Fibroblast of skin of back (primary cell): Measurements from ENCODE around the gene RAB26. TPM values are rescaled to one million over a fixed set of nuclear protein-coding genes. Genes with fewer than 3 reads are reported as not detected.
"Not testable (repeated sequence)": the region's sequence is repeated elsewhere in the genome, so short reads cannot be mapped to it uniquely, and the experiment has no call there.

Source experiments
- DNase-seq: peaks from one replicate; pipeline ENCODE4 v3.0.0-alpha.2; 2013
- polyA plus RNA-seq, 2 experiments: library from polyadenylated mRNA; unstranded; fragments of 120-200 nt; gene quantifications; one replicate each; pipeline ENCODE4 v1.2.1, GENCODE V29; 2013; ENCODE audit not compliant: insufficient read length in 2 of 2

The RAB26 gene
- polyA plus RNA-seq (2013, experiment 1 of 2; ENCODE audit: insufficient read length): 0.31 TPM
- polyA plus RNA-seq (2013, experiment 2 of 2; ENCODE audit: insufficient read length): not detected

- peak; percentile 50 for DNase-seq
Observed at GRCh38 chr16:2147981-2148671, at the start of gene RAB26. TSS of gene RAB26 (plus strand) at chr16:2148625. CDS start at chr16:2148784, 159 bp downstream.

GRCh38 chr16:2101581-2101980, 46.8 kb upstream of the RAB26 start:
- not testable (repeated sequence) for DNase-seq

GRCh38 chr16:2102471-2102870, 46.0 kb upstream of the RAB26 start:
- no peak for DNase-seq

- not testable (repeated sequence) for DNase-seq
Observed at GRCh38 chr16:2104464-2104863, 44.0 kb upstream of the RAB26 start.

GRCh38 chr16:2105291-2105690, 43.1 kb upstream of the RAB26 start:
- DNase-seq: not testable (repeated sequence)

GRCh38 chr16:2105769-2106168, 42.7 kb upstream of the RAB26 start:
- DNase-seq: not testable (repeated sequence)

- not testable (repeated sequence) for DNase-seq
Observed at GRCh38 chr16:2106211-2106610, 42.2 kb upstream of the RAB26 start.

- DNase-seq: not testable (repeated sequence)
Observed at GRCh38 chr16:2107121-2107790, 41.2 kb upstream of the RAB26 start.

- DNase-seq: not testable (repeated sequence)
Observed at GRCh38 chr16:2107791-2108125, 40.7 kb upstream of the RAB26 start.

- not testable (repeated sequence) for DNase-seq
Observed at GRCh38 chr16:2108446-2109270, 39.8 kb upstream of the RAB26 start.

GRCh38 chr16:2109271-2109580, 39.2 kb upstream of the RAB26 start:
- not testable (repeated sequence) for DNase-seq

- DNase-seq: not testable (repeated sequence)
Observed at GRCh38 chr16:2109872-2110271, 38.6 kb upstream of the RAB26 start.

GRCh38 chr16:2110332-2111008, 38.0 kb upstream of the RAB26 start:
- not testable (repeated sequence) for DNase-seq

- not testable (repeated sequence) for DNase-seq
Observed at GRCh38 chr16:2111009-2111353, 37.4 kb upstream of the RAB26 start.

GRCh38 chr16:2111412-2112335, 36.8 kb upstream of the RAB26 start:
- not testable (repeated sequence) for DNase-seq

GRCh38 chr16:2112539-2113106, 35.8 kb upstream of the RAB26 start:
- DNase-seq: not testable (repeated sequence)

GRCh38 chr16:2114225-2114624, 34.2 kb upstream of the RAB26 start:
- not testable (repeated sequence) for DNase-seq

GRCh38 chr16:2114885-2115590, 33.4 kb upstream of the RAB26 start:
- not testable (repeated sequence) for DNase-seq

GRCh38 chr16:2115591-2115973, 32.8 kb upstream of the RAB26 start:
- DNase-seq: no peak

- not testable (repeated sequence) for DNase-seq
Observed at GRCh38 chr16:2116428-2116827, 32.0 kb upstream of the RAB26 start.

GRCh38 chr16:2117341-2117740, 31.1 kb upstream of the RAB26 start:
- not testable (repeated sequence) for DNase-seq
